Activated CD4-positive, alpha-beta T cell treated with anti-CD3 and anti-CD28 coated beads for 36 hours (primary cell): ENCODE data around the gene NINJ1. TPM values are rescaled to one million over a fixed set of nuclear protein-coding genes. Genes with fewer than 3 reads are reported as not detected.

Experiments used
- ATAC-seq: fragments of 200-7000 bp; cut with Tn5 transposase; one replicate; pipeline ENCODE4 v1.10.0; 2021; ENCODE audit warnings: mild to moderate bottlenecking, moderate library complexity
- CTCF ChIA-PET: fragments of 350-600 bp; sonication (Branson Sonifier 250); formaldehyde crosslinking; loops from one replicate; lab custom pipeline; 2021; ENCODE audit warnings: antibody characterized with exemption; lab: Charles Lee
- POLR2A ChIA-PET: fragments of 350-600 bp; sonication (Branson Sonifier 250); formaldehyde crosslinking; loops from one replicate; lab custom pipeline; 2021; ENCODE audit warnings: antibody characterized with exemption, inconsistent platforms; lab: Charles Lee
- DNase-seq: peaks from one replicate; pipeline ENCODE4 v3.0.0-alpha.2; 2020
- H3K27ac Mint-ChIP-seq: one replicate; pipeline ENCODE4 v1.8.0; 2021; ENCODE audit warnings: mixed read lengths
- H3K27me3 Mint-ChIP-seq: one replicate; pipeline ENCODE4 v1.8.0; 2021; ENCODE audit warnings: mixed read lengths
- H3K36me3 Mint-ChIP-seq: one replicate; pipeline ENCODE4 v1.8.0; 2021; ENCODE audit warnings: low read depth, mixed read lengths
- H3K4me1 Mint-ChIP-seq: one replicate; pipeline ENCODE4 v1.8.0; 2021; ENCODE audit warnings: mixed read lengths
- H3K4me3 Mint-ChIP-seq: one replicate; pipeline ENCODE4 v1.8.0; 2021; ENCODE audit warnings: mild to moderate bottlenecking, moderate library complexity, mixed read lengths
- H3K9me3 Mint-ChIP-seq: one replicate; pipeline ENCODE4 v1.8.0; 2021; ENCODE audit warnings: low read depth, mixed read lengths
- intact Hi-C, 2 experiments: fragments of 100-400 bp; cut with DNase I in 1 of 2; cut with micrococcal nuclease in 1 of 2; formaldehyde crosslinking; loops; one replicate each; pipeline versions ENCODE4 v1.14.2 to v1.15.1; 2022 to 2024; cut with DNase I, micrococcal nuclease
- total RNA-seq, 2 experiments: library from RNA; stranded (reverse); gene quantifications; one replicate each; pipeline ENCODE4 v1.2.3, GENCODE V29; 2021

Gene NINJ1
- total RNA-seq, 2 experiments from 2014 or later: 77.4 to 108 TPM

DNA sequence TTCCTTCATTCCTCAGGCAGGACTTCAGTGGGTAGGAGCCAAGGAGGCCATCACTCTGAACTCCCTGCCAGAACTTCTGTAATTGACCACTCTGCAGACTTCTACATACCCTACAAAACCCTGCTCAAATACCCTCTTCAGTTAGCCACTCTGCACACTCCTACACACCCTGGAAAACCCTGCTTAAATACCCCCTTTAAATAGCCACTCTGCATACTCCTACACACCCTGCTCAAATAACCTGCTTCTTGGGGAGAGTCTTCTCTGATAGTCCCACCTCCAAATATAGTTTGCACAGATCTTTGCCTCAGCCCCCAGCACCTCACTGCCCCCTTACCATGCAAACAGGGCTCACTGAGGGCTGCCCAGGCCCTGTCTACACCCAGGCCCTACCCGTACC, 56.7 kb downstream of the NINJ1 start:
- CTCF ChIA-PET: no interaction called here
- ATAC-seq: no peak
- H3K27ac Mint-ChIP-seq: no peak overlapping the region

DNA sequence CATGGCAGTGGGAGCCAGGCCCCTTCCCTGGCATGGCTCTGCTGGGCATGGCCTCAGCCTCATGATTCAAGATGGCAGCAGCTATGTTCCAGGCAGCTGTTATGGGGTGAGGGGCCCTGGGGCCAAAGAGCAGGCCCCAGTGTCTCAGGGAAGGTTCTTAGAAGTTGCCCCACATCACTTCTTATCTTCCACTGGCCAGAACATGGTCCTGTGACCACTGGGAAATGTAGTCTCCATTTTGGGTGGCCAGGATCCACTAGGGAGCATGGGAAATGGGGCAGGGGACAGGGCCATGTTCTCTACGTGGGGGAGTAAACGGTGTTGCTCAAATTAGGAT, 57.3 kb downstream of the NINJ1 start:
- CTCF ChIA-PET: no interaction called here
- H3K36me3 Mint-ChIP-seq: peaks cover 29% of the 10 kb centered on the region

More for the DNA sequence above, 56.7 kb downstream of the NINJ1 start:
- Mint-ChIP-seq H3K36me3 (peaks cover 31% of the 10 kb centered on the region), H3K9me3 (no peaks in the 10 kb centered on the region), H3K27me3 (no peaks in the 10 kb centered on the region), H3K4me3 (no peak overlapping the region), H3K4me1 (peaks cover 46% of the 10 kb centered on the region)
- DNase-seq: no peak
- POLR2A ChIA-PET: no interaction called here
- intact Hi-C loops: no loop called here

DNA sequence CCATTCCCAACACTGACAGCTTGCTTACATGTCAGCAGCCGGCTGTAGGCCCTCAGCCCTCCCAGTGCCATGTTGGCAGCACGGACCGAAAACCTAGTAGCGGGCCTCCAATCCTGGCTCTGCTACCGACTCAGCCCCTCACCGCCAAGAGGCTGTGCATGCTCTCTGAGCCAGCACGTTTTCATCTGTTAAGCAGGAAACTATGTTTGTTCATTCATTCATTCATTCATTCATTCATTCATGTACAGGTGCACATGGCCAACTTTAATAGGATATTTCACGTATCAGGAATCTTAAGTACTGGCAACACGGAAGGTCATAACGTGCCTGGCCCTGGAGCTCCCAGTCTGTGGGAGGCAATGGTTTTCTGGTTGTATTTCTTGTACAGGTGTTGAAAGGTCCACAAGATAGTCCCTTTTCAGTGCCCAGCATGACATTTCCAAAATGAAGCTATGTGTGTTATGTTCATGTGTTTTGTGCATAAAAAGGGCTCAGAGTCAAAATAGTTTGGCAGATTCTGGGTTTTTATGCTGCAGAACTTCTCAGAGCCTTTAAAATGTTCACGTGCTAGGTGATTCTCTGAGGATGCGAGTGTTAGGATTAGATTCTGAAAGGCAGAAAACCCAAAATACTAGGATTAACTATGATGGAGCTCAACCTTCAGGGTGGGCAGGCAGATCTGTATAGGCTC, 57.8 kb downstream of the NINJ1 start:
- no peaks in the 10 kb centered on the region for H3K27me3 Mint-ChIP-seq
- intact Hi-C loops: no loop called here
- H3K4me3 Mint-ChIP-seq: no peak overlapping the region
- no peak overlapping the region for H3K27ac Mint-ChIP-seq
- H3K36me3 Mint-ChIP-seq: peaks cover 28% of the 10 kb centered on the region
- H3K9me3 Mint-ChIP-seq: no peaks in the 10 kb centered on the region
- peaks cover 47% of the 10 kb centered on the region for H3K4me1 Mint-ChIP-seq
- CTCF ChIA-PET: no interaction called here
- POLR2A ChIA-PET: no interaction called here
- ATAC-seq (no peak), DNase-seq (no peak)

More for the DNA sequence above, 57.3 kb downstream of the NINJ1 start:
- ATAC-seq (no peak), DNase-seq (no peak)
- no peak overlapping the region for H3K4me3 Mint-ChIP-seq
- POLR2A ChIA-PET: no interaction called here
- intact Hi-C loops: no loop called here
- H3K9me3 Mint-ChIP-seq: no peaks in the 10 kb centered on the region
- peaks cover 48% of the 10 kb centered on the region for H3K4me1 Mint-ChIP-seq
- no peak overlapping the region for H3K27ac Mint-ChIP-seq
- H3K27me3 Mint-ChIP-seq: no peaks in the 10 kb centered on the region

DNA sequence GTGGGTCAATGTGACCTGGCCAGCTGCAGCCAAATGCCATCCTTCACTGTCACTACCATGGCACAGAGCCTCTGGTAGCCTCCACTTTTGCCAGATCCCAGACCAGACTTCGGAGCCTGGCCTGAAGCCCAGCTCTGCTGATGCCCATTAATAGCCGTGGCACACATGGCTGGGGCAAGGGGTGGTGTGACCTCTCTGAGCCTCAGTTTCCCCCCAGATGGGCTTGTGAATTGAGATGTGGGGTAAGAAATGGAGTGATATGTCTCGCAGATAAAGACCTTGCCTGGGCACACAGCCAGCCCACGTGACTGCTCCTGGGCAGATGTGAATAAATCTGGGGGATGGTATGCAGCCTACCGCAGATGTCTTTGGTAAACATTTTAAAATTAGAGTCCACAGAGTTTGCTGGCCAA, 61.7 kb downstream of the NINJ1 start:
- Mint-ChIP-seq H3K27me3 (no peaks in the 10 kb centered on the region), H3K27ac (peak overlapping the region; percentile 33), H3K4me1 (peaks cover 75% of the 10 kb centered on the region), H3K4me3 (no peak overlapping the region), H3K36me3 (peaks cover 33% of the 10 kb centered on the region), H3K9me3 (peaks cover 4% of the 10 kb centered on the region)
- ATAC-seq (no peak), DNase-seq (no peak)
- POLR2A ChIA-PET: no interaction called here
- intact Hi-C loops: no loop called here
- CTCF ChIA-PET: interaction anchor here (1.5 kb wide), 1 partner anchor 69 kb away, joined by 7 read pairs; no protein-coding TSS in a partner anchor

Other genes starting within 250 kb of the NINJ1 start
- gene FGD3, start 186.7 kb downstream of the NINJ1 start, total RNA-seq: 10 to 100 TPM; 41.8 to 66.7 TPM
- 10 to 100 TPM; 51.4 to 57.9 TPM for gene SUSD3, start 75.5 kb downstream of the NINJ1 start, total RNA-seq
- gene CARD19, start 38.0 kb downstream of the NINJ1 start, total RNA-seq: 10 to 100 TPM; 39.6 to 44.4 TPM
- 1 to 10 TPM; 3.3 to 4.6 TPM for gene WNK2, start 49.9 kb upstream of the NINJ1 start, total RNA-seq